Activated CD4-positive, alpha-beta T cell treated with anti-CD3 and anti-CD28 coated beads, Interleukin-2, amount 10 ng/mL, durations not matched to agents 24 days and 14 days (primary cell): ENCODE measurements around the gene STIMATE. TPM values are rescaled to one million over a fixed set of nuclear protein-coding genes. Genes with fewer than 3 reads are reported as not detected.
A peak's percentile ranks its signal among the peaks of the same experiment; 100 is the strongest.

Source experiments
- DNase-seq: peaks from one replicate; pipeline ENCODE4 v3.0.0; 2022
- H3K27ac Mint-ChIP-seq: one replicate; pipeline ENCODE4 v1.8.0; 2022; ENCODE audit warnings: mild to moderate bottlenecking, mixed read lengths
- H3K27me3 Mint-ChIP-seq: one replicate; pipeline ENCODE4 v1.8.0; 2022; ENCODE audit warnings: mixed read lengths
- H3K36me3 Mint-ChIP-seq: one replicate; pipeline ENCODE4 v1.8.0; 2022; ENCODE audit warnings: low read depth, mild to moderate bottlenecking, mixed read lengths
- H3K4me1 Mint-ChIP-seq: one replicate; pipeline ENCODE4 v1.8.0; 2021; ENCODE audit warnings: mixed read lengths
- H3K4me3 Mint-ChIP-seq: one replicate; pipeline ENCODE4 v1.8.0; 2022; ENCODE audit warnings: mild to moderate bottlenecking, moderate library complexity, mixed read lengths
- H3K9me3 Mint-ChIP-seq: one replicate; pipeline ENCODE4 v1.8.0; 2021; ENCODE audit warnings: mixed read lengths
- intact Hi-C: fragments of 100-400 bp; cut with micrococcal nuclease; formaldehyde crosslinking; loops from one replicate; pipeline ENCODE4 v1.15.1; 2023
- total RNA-seq: library from RNA; stranded (reverse); gene quantifications from 2 replicates; pipeline ENCODE4 v1.2.3, GENCODE V29; 2022

The STIMATE gene
- 13.8 and 18.6 TPM in 2 replicates for total RNA-seq

DNA sequence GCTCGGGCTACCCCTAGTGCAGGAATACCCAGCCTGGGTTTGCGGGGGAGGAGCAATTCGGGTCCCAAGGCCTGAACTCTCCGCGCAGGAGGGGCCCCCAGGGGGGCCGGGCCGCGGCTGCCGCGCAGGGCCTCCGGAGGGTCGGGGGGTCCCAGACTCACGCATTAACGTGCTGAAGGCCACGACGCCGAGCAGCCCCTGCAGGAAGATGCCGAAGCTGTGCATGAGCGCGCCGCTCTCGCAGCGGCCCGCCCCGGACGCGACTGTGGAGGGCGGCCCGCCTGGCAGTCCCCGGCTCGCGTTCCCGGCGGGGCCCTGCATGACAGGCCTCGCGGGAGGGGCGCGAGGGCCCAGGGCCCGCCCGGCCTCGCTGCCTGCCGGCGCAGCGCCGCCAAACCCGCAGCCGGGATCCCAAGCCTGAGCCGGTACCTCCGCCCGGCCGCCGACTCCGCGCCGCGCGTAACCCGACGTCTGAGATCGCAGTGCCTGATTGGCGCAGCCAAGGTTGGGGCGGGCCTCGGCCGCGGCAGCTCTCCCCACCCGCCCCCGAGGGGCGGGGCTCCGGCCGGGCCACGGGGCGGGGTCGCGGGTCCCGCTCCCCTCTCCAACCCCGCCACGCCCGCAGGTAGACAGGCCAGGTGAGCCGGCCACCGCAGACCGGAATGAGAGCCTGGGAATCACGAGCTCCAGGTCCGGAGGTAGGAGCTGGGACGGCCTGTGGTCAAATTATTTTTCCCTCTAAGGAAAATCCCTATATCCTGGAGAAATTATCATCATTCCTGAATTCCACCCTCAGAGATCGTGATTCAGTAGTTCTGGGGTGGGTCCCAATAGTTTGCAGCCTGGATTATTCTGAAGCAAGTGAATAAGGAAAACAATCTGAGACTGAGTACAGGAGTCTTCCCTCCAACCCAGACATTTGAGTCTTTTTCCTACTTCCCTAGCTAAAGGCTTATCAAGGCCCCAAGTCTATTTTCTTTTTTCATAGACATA lies at the start of gene STIMATE:
Gene STIMATE (minus strand): TSS at position 419 of the 993 bp plus-strand sequence. CDS start 98 bp downstream, at position 321.
- peak; percentile 97 for DNase-seq
- H3K4me3 Mint-ChIP-seq: peak within 1 kb of the TSS; percentile 94
- H3K27ac Mint-ChIP-seq: peak within 1 kb of the TSS; percentile 90

DNA sequence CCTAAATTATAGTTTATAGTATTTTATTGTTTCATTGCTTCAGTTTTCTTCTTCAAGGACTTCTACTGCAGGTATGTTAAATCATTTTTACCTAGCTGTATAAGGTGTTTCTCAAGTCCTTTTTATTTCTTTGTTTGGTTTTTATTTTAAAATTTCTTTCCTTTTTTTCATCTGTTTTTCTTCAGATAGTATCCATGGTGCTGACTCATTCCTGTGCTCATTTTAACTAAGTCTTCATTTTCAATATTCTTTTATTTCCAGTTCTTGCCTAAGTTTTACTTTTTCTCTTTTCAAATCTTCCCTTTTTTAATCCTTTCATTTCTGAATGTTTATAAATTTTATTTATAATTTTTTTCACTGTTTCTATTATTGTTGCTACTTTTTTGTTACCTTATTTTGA lies 42.3 kb upstream of the STIMATE start:
- intact Hi-C loops: loop anchor here (10.0 kb wide), 1 partner anchor 195 kb away; no protein-coding TSS in a partner anchor
- Mint-ChIP-seq H3K4me3 (no peak overlapping the region), H3K36me3 (peaks cover 18% of the 10 kb centered on the region), H3K27ac (no peak overlapping the region), H3K27me3 (no peaks in the 10 kb centered on the region), H3K4me1 (peaks cover 7% of the 10 kb centered on the region), H3K9me3 (no peaks in the 10 kb centered on the region)
- DNase-seq: no peak

More for the DNA sequence above, at the start of gene STIMATE:
- intact Hi-C loops: loop anchor here (2.0 to 10.0 kb wide), 5 partner anchors 125 to 363 kb away; partner anchors contain the start of genes GLT8D1, NEK4, NT5DC2 and SFMBT1
- H3K9me3 Mint-ChIP-seq: no peaks in the 10 kb centered on the region
- H3K27me3 Mint-ChIP-seq: no peaks in the 10 kb centered on the region
- H3K4me1 Mint-ChIP-seq: peaks cover 42% of the 10 kb centered on the region
- peaks cover 21% of the 10 kb centered on the region for H3K36me3 Mint-ChIP-seq

DNA sequence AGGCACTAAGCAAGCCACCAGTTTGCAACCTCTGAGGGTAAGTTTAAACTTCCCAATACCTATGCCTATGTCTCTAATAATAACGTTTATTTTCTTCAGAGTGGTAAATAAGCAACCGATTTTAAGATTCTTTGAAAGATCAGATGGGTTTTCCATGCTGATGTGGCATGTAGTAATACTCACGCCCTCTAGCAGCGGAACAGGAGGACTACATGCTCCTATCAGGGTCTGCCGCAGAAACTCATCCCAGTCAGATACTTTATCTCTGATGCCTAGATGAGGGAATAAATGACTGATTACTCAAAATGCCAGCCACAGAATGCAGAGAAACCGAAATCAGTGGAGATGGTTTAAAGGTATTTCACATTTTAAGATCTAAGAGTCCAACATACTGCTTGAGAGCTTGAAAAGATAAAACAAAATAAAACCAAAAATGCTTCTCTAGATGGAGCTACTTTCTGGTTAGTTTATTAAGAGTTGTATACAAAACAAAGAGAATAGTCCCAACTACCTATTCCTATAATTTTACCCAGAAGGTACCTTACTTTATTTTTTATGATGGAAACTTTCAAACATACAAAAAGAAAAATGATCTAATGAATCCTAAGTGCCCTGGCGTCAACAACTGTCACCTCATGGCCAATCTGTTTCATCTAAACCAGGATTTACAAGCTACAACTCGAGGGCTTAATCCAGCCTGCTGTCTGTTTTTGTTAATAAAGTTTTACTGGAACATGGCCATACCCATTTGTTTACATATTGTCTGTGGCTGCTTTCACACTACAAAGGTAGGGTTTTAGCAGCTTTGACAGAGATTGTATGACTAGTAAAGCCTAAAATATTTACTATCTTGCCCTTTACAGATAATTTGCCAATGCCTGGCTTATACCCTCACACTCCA lies 37.5 kb upstream of the STIMATE start:
- H3K36me3 Mint-ChIP-seq: peaks cover 23% of the 10 kb centered on the region
- no peaks in the 10 kb centered on the region for H3K27me3 Mint-ChIP-seq
- DNase-seq: peak; percentile 84
- intact Hi-C loops: loop anchor here (1.0 to 10.0 kb wide), 5 partner anchors 48 to 190 kb away; no protein-coding TSS in a partner anchor
- H3K27ac Mint-ChIP-seq: peak overlapping the region; percentile 9
- H3K9me3 Mint-ChIP-seq: no peaks in the 10 kb centered on the region
- no peak overlapping the region for H3K4me3 Mint-ChIP-seq
- peaks cover 8% of the 10 kb centered on the region for H3K4me1 Mint-ChIP-seq

DNA sequence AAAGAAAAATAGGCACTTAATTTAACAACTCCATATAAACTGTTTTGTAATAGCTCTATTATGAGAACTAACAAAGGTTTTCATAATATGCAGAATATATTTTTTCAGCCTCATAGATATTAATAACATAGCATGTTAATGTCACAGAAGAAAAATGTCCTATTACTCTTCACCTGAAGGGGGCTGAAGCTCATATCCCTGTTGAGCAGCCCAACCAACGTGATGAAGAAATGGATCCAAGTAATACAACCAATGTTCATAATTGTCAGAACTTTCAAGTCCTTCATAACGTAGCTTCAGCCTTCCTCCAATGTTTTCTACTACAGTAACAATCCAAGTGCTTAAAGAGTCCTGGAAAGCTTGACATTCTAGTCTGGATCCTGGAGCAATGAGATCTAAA lies 34.5 kb upstream of the STIMATE start:
- no peak for DNase-seq
- Mint-ChIP-seq H3K4me1 (peaks cover 9% of the 10 kb centered on the region), H3K36me3 (peaks cover 30% of the 10 kb centered on the region), H3K27ac (no peak overlapping the region), H3K9me3 (no peaks in the 10 kb centered on the region), H3K27me3 (no peaks in the 10 kb centered on the region), H3K4me3 (no peak overlapping the region)
- intact Hi-C loops: loop anchor here (5.0 to 10.0 kb wide), 3 partner anchors 80 to 187 kb away; no protein-coding TSS in a partner anchor

DNA sequence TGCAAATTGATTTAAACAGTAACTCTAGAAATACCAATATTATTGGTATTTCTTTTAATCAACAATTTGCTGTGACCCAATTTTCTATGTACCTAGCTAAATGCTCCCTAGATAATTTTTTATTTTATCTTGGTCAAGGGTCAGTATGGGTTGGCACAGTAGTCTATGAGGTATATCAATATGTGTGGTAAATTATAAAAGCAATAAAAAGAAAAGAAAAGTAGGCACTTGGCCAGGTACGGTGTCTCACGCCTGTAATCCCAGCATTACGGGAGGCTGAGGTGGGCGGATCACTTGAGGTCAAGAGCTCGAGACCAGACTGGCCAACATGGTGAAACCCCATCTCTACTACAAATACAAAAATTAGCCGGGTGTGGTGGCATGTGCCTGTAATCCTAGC lies 34.0 kb upstream of the STIMATE start:
- no peaks in the 10 kb centered on the region for H3K27me3 Mint-ChIP-seq
- intact Hi-C loops: loop anchor here (5.0 to 10.0 kb wide), 3 partner anchors 79 to 187 kb away; no protein-coding TSS in a partner anchor
- H3K4me3 Mint-ChIP-seq: no peak overlapping the region
- H3K4me1 Mint-ChIP-seq: peaks cover 9% of the 10 kb centered on the region
- no peak overlapping the region for H3K27ac Mint-ChIP-seq
- H3K36me3 Mint-ChIP-seq: peaks cover 33% of the 10 kb centered on the region
- DNase-seq: no peak
- H3K9me3 Mint-ChIP-seq: no peaks in the 10 kb centered on the region

DNA sequence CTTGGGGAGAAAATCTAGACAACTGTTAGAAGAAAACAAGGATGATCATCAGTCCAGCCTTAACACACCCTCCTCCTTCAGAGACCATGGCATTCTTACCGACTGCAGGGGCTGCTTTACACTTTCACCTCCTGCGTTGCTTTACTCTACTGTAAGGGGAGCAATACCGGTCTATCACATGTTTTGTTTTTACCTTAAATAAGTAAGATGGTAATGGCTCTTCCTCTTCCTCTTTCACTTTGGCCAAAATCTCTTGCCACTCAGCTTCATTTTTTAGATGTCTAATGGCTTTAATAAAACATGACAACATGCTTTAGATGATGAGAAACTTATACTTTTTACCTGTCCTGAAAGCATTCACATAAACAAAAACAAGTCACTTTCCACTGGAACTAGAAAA lies 33.4 kb upstream of the STIMATE start:
- intact Hi-C loops: loop anchor here (5.0 to 10.0 kb wide), 3 partner anchors 78 to 186 kb away; no protein-coding TSS in a partner anchor
- no peaks in the 10 kb centered on the region for H3K9me3 Mint-ChIP-seq
- no peak for DNase-seq
- peaks cover 13% of the 10 kb centered on the region for H3K4me1 Mint-ChIP-seq
- no peak overlapping the region for H3K4me3 Mint-ChIP-seq
- peaks cover 36% of the 10 kb centered on the region for H3K36me3 Mint-ChIP-seq
- no peak overlapping the region for H3K27ac Mint-ChIP-seq
- no peaks in the 10 kb centered on the region for H3K27me3 Mint-ChIP-seq

DNA sequence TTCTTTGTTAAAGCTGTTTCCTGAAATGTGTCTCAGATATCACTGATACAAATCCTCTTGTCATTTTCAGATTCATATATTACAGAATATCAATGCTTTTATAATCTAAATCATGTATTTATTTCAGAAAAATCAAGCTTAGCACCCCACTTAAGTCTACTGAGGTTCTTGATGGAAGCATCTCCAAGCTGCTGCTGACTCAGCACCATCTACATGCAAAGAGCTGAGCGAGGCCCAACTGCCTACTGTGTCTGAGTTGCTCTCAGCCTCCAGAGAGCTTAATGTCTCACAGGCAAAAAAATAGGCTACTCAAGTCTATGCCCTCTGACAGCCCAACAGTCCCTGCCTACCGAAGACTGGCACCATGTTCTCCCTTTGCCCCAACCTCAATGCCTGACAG lies 29.2 kb upstream of the STIMATE start:
- no peaks in the 10 kb centered on the region for H3K9me3 Mint-ChIP-seq
- peaks cover 19% of the 10 kb centered on the region for H3K4me1 Mint-ChIP-seq
- intact Hi-C loops: no loop called here
- H3K4me3 Mint-ChIP-seq: no peak overlapping the region
- DNase-seq: no peak
- H3K27ac Mint-ChIP-seq: no peak overlapping the region
- H3K27me3 Mint-ChIP-seq: no peaks in the 10 kb centered on the region
- H3K36me3 Mint-ChIP-seq: peaks cover 44% of the 10 kb centered on the region

DNA sequence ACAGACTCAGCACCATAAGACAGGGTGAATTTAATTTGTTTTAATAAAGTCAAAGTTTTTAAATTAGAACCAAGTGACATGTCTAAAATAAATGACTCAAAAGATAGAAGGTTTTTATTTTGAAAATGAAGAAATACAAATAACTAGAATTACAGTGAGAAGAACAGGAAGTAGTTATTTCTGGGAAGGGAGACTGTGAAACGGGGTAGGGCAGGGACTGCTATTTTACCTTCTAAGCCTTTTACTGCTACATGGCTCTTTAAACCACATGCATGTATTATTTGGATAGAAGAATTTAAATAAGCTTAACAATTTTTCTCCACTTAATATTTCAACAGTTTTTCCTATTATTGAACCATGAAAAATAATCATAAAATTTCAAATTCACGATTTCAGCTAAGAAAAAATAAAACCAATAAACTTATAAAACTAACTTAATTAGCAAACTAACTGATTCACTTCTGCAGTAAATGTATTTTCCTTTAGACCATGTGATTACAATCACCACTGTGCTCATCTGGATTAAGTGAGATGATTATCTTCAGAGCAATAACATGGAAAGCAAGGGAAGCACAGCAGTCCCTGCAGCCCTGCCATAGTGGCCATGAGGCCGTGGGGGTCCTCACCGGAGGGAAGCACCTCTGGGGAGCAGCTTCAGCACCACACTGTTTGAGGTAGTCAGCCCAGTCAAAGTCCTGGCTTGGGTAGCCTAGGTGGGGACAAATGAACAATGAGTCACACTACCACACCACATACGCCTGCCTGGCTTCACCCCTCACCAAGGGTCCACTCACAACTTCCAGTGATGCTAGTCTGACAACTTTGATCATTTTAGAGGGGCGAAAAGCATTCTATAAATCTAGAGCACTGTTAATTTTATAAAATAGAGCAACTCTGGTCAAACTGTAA lies 28.3 kb upstream of the STIMATE start:
- H3K4me3 Mint-ChIP-seq: peak overlapping the region; percentile 34
- no peak for DNase-seq
- intact Hi-C loops: no loop called here
- peaks cover 19% of the 10 kb centered on the region for H3K4me1 Mint-ChIP-seq
- no peaks in the 10 kb centered on the region for H3K27me3 Mint-ChIP-seq
- peaks cover 44% of the 10 kb centered on the region for H3K36me3 Mint-ChIP-seq
- no peaks in the 10 kb centered on the region for H3K9me3 Mint-ChIP-seq
- peak overlapping the region; percentile 47 for H3K27ac Mint-ChIP-seq

DNA sequence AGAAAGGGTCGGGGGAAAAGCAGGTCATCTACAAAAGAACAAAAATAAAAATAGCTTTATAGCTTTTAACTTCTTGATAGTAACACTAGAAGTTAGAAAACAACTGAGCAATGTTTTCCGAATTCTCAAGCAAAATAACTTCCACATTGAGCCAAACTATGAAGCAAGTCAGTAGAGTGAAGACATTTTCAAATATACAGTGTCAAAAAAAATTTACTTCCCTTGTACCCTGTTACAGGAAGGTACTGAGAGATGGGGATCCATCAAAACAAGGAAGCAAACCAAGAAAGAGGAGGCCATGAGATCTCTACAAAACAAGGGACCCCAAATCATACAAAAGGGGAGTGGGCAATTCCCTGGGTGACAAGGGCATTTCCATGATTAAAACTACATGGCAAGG lies 26.6 kb upstream of the STIMATE start:
- Mint-ChIP-seq H3K27me3 (no peaks in the 10 kb centered on the region), H3K4me3 (no peak overlapping the region), H3K36me3 (peaks cover 47% of the 10 kb centered on the region), H3K4me1 (peaks cover 18% of the 10 kb centered on the region), H3K9me3 (no peaks in the 10 kb centered on the region), H3K27ac (no peak overlapping the region)
- no peak for DNase-seq
- intact Hi-C loops: no loop called here

DNA sequence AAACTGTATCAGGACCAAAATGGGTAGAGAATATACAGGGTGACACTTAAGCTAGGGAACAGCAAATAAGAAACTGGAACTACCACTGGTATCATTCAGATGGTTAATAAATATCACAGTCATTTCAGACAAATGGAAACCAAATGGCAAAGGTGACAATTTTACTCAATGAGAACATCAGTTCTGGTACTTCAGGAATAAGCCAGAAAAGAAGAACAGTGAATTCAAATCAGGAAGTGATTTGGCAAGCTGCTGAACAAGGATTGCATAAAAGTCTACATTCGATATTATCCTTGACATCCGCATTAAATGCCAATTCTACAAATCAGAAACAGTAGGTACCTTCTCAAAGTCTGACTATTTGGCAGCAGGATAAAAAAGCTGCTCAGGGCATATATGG lies 23.5 kb upstream of the STIMATE start:
- H3K4me1 Mint-ChIP-seq: peaks cover 15% of the 10 kb centered on the region
- H3K36me3 Mint-ChIP-seq: peaks cover 45% of the 10 kb centered on the region
- H3K27ac Mint-ChIP-seq: no peak overlapping the region
- no peak for DNase-seq
- no peaks in the 10 kb centered on the region for H3K27me3 Mint-ChIP-seq
- no peak overlapping the region for H3K4me3 Mint-ChIP-seq
- intact Hi-C loops: no loop called here
- no peaks in the 10 kb centered on the region for H3K9me3 Mint-ChIP-seq

DNA sequence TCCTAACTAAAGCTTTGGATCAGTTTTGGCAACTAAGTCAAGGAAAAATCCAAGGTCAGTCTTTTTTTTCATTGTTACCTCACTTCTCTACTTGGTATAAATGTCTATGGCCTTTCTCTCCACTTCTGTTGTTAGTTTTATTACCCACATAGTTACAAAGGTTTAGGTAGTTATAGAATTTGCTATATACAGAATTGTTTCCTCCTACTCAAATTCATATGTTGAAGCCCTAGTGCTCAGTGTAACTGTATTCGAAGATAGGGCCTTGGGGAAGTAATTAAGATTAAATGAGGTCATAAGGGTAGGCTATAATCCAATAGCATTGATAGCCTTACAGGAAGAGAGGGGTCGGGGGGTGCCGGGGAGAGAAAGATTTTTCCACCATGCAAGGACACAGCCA lies 19.7 kb upstream of the STIMATE start:
- peaks cover 47% of the 10 kb centered on the region for H3K36me3 Mint-ChIP-seq

DNA sequence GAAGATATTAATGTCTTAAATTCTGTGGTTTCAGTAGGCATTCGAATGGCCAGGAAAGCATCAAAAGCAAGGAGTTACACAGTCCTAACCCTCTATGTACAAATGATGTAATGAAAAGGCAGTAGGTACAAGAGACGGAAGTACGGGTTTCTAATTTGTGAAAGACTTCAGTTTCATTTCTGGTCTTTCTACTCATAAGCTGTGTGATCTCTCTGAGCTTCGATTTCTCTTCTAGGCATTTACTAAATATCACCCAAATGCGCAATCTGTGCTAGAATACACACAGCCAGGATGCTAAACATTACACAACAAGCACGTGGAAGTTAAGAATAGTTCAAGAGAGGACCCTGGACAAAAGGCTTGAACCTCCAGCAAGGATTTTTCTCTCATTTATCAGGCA lies 17.9 kb upstream of the STIMATE start:
- H3K27me3 Mint-ChIP-seq: no peaks in the 10 kb centered on the region
- H3K27ac Mint-ChIP-seq: no peak overlapping the region
- no peak overlapping the region for H3K4me3 Mint-ChIP-seq
- intact Hi-C loops: no loop called here
- peaks cover 48% of the 10 kb centered on the region for H3K36me3 Mint-ChIP-seq
- peak; percentile 21 for DNase-seq
- peaks cover 4% of the 10 kb centered on the region for H3K4me1 Mint-ChIP-seq
- no peaks in the 10 kb centered on the region for H3K9me3 Mint-ChIP-seq

More for the DNA sequence above, 19.7 kb upstream of the STIMATE start:
- intact Hi-C loops: no loop called here
- no peaks in the 10 kb centered on the region for H3K27me3 Mint-ChIP-seq
- H3K4me3 Mint-ChIP-seq: no peak overlapping the region
- no peak overlapping the region for H3K27ac Mint-ChIP-seq
- H3K9me3 Mint-ChIP-seq: no peaks in the 10 kb centered on the region
- DNase-seq: peak; percentile 23
- H3K4me1 Mint-ChIP-seq: peaks cover 8% of the 10 kb centered on the region
